Stimulated activated CD8-positive, alpha-beta memory T cell treated with anti-CD3 and anti-CD28 coated beads, Interleukin-2, amount 100 ng/mL, for 1 hour (primary cell): ENCODE data around the gene CAD.
A peak's percentile ranks its signal among the peaks of the same experiment; 100 is the strongest.

Source experiments
- DNase-seq, 2 donors: peaks; one replicate each; pipeline ENCODE4 v3.0.0-alpha.2; 2020; ENCODE audit warnings: low read depth in 2 of 2

The CAD gene

DNA sequence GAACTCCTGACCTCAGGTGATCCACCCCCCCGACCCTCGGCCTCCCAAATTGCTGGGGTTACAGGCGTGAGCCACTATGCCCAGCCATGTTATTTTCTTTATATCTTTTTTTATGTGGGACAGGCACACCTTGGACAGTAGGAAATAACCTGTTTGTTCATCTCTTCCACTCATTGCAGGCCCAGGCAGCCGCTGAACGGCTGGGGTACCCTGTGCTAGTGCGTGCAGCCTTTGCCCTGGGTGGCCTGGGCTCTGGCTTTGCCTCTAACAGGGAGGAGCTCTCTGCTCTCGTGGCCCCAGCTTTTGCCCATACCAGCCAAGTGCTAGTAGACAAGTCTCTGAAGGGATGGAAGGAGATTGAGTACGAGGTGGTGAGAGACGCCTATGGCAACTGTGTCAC is 8.4 kb downstream of the CAD start:
- no peak for DNase-seq

DNA sequence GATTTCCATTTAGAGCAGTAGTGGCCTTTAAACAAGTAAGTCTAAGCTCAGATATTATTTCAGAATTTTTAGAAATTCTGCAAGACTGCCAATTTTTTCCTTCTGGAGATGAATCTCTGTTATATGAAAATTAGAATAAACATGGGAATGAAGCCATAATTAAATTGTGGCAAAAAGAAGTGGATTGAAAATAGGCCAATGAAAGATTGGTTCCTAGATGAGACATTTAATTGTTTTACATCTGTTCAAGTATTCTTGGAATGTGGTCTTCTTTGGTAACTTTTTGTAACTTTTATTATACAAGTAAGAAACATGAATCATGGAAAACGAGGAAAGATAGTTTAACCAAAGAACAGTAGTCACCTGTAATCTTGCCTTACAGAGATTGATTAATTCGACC is 10.3 kb downstream of the CAD start:
- no peak for DNase-seq

DNA sequence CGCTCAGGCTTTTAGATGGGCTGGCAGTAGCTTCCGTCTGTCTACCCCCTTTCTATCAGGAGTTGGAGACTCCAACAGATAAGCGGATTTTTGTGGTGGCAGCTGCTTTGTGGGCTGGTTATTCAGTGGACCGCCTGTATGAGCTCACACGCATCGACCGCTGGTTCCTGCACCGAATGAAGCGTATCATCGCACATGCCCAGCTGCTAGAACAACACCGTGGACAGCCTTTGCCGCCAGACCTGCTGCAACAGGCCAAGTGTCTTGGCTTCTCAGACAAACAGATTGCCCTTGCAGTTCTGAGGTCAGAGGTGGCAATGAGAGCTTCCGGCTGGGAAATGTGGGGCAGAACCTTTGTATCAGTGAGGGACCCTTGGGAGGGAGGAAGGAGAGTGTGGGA is 14.8 kb downstream of the CAD start:
- DNase-seq = no peak

DNA sequence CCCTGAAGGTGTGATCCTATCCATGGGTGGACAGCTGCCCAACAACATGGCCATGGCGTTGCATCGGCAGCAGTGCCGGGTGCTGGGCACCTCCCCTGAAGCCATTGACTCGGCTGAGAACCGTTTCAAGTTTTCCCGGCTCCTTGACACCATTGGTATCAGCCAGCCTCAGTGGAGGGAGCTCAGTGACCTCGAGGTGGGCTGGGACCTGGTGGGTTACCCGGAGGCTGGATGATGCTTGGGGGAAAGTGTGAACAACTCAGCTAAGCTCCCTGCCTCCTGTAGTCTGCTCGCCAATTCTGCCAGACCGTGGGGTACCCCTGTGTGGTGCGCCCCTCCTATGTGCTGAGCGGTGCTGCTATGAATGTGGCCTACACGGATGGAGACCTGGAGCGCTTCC is 16.2 kb downstream of the CAD start:
- DNase-seq = no peak

DNA sequence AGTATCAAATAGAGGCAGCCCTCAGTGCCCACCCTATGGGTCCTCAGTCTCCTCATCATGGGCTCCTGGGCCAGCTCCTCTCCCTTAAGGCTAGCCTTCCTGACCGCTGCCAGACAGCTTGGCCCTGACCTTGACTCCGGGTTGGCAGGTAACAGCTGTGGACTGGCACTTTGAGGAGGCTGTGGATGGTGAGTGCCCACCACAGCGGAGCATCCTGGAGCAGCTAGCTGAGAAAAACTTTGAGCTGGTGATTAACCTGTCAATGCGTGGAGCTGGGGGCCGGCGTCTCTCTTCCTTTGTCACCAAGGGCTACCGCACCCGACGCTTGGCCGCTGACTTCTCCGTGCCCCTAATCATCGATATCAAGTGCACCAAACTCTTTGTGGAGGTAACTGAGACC is 19.0 kb downstream of the CAD start:
- DNase-seq = no peak

DNA sequence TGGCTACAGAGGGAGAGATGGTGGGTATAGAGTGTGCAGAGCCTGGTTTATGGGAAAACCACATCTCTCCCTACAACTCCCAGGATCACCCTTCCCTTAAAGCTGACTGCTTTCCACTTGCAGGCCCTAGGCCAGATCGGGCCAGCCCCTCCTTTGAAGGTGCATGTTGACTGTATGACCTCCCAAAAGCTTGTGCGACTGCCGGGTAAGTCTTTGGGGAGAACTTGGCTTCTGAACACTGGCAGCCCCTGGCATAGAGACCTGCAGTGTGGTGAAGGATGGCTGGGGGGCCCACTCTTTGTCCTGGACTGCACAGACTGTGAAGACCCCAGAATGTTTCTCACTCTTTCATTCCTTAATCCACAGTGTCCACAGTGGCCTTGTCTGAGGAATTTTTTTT is 19.5 kb downstream of the CAD start:
- DNase-seq = no peak

DNA sequence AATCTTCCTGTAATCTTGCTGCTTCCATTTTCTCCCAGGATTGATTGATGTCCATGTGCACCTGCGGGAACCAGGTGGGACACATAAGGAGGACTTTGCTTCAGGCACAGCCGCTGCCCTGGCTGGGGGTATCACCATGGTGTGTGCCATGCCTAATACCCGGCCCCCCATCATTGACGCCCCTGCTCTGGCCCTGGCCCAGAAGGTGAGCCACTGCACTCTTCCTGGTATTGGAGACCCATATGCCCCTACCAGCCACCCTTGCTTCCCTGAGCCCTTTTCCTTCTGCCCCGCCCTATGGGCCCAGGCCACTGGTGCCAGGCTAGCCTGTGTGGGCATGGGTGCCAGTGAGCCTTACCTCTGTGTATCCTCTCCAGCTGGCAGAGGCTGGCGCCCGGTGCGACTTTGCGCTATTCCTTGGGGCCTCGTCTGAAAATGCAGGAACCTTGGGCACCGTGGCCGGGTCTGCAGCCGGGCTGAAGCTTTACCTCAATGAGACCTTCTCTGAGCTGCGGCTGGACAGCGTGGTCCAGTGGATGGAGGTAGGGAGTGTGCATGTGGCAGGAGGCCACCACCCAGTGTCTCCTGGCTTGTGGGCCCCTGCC is 20.3 kb downstream of the CAD start:
- no peak for DNase-seq

DNA sequence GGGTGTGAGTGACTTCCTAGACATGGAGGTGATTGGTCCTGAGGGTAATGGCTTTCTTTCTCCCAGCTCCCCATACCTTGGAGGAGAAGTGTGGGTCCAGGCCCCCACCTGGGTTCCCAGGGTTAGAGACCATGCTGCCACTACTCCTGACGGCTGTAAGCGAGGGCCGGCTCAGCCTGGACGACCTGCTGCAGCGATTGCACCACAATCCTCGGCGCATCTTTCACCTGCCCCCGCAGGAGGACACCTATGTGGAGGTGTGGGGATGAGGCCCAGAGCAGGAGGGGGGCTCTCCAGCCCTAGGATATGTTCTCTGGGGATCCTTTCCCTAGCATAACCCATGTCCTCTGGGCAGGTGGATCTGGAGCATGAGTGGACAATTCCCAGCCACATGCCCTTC is 21.8 kb downstream of the CAD start:
- DNase-seq = no peak

DNA sequence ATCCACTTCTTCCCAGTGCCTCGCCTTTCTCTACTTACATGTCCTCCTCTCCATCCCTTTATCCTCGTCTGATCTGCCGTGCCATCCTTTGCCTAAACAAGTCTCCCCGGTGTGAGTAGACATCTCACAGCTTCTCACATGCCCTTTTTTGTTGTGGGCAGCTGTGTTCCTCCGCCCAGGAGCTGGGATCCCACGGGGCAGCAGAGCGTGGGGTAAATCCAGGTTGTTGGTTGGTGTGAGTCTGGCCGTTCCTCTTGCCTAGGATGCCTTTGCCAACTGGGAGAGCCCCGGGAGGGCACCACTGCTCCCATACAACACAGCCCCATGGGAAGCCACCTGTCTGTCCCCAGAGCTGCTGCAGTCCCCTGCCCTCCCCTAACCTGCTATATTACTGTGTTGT is 23.2 kb downstream of the CAD start:
- DNase-seq = no peak

DNA sequence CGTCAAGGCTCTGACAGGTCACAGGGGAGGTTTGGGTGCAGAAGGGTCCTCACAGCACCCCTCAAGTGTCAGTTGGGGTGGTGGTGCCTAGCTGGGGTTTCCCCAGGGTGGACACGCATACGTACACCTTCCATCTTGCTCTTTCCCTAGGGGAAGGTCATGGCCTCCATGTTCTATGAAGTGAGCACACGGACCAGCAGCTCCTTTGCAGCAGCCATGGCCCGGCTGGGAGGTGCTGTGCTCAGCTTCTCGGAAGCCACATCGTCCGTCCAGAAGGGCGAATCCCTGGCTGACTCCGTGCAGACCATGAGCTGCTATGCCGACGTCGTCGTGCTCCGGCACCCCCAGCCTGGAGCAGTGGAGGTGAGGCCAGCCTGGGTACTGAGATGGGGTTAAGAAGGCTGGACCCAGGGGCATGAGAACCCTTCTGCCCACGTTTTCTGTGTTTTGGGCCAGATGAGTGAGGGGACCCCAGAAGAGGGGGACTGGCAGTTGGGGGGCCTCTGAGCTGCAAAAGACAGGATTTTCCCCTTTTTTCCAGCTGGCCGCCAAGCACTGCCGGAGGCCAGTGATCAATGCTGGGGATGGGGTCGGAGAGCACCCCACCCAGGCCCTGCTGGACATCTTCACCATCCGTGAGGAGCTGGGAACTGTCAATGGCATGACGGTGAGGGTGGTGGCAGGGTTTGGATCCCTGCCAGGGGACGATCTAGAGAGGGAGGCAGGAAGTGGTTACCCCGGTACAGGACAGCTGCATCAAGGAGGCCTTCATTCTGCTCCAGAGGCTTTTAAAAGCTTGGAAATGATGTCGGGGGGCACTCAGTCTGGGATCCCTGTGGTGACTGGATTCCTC is 24.8 kb downstream of the CAD start:
- DNase-seq = no peak

DNA sequence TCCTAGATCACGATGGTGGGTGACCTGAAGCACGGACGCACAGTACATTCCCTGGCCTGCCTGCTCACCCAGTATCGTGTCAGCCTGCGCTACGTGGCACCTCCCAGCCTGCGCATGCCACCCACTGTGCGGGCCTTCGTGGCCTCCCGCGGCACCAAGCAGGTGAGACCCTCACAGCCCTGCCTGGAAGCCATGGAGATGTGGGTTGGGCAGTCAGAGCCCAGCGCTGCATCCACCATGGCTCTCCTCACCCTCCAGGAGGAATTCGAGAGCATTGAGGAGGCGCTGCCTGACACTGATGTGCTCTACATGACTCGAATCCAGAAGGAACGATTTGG is 25.4 kb downstream of the CAD start:
- no peak for DNase-seq

DNA sequence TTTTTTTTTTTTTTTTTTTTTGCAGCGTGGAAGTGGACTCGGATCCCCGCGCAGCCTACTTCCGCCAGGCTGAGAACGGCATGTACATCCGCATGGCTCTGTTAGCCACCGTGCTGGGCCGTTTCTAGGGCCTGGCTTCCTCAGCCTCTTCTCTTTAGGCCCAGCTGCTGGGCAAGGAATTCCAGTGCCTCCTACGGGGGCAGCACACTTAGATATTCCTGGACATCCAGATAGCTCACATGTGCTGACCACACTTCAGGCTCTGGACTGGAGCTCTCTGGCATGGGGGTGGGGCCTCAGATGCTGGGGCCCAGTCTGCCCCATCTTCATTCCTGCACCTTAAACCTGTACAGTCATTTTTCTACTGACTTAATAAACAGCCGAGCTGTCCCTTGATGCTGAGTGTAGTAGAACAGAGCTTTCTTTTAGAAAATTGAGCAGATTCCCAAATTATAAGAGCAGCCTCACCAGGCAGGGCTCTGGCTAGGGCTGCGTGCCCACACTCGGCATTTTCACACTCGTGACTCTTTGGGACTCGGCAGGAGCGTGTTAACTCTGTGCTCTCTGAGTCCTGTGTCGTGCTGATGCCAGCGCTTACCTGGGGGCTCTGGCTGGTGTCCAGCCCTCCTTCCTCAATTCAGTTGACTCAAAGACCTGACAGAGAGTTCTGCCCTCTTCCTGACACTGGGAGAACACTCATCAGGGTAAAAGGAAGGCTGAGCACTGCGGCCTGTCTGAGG is 26.4 kb downstream of the CAD start:
- DNase-seq = no peak

DNA sequence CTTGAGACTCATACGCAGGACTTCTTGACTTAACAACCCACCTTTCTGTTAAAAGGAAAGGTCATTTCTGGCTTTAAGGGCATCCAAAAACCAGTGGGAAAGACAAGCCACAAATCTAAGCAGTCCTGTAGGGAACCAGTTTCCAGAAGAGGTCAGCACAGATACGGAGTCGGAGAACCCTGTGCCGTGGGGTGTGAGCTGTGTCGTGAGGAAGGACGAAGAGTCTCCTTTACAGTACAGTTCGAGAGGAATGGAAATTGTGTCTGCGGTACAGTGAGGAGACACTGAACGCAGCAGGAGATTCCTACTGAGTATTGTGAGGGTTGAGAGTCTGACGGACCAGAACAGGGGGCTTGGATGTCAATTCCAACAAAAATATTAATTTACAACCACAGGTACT is 27.9 kb downstream of the CAD start:
- DNase-seq = no peak

DNA sequence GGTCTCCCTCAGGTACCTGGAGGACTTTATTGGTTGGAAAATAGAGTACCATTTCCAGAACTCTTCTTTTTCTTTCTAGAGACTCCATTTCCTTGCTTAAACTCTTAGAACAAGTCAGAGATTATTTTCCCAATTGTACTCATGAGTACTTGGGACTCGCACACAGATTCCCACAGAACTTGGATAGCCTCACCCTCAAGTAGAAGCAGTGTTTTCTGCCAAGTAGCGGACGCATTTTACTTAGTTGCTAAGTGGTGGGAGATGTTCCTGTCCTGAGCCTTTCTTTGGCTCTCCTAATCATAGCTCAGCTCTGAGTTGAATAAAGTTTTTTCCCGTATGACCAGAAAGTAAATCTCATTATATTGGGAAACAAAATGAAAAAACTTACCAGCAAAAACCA is 28.5 kb downstream of the CAD start:
- DNase-seq = no peak

DNA sequence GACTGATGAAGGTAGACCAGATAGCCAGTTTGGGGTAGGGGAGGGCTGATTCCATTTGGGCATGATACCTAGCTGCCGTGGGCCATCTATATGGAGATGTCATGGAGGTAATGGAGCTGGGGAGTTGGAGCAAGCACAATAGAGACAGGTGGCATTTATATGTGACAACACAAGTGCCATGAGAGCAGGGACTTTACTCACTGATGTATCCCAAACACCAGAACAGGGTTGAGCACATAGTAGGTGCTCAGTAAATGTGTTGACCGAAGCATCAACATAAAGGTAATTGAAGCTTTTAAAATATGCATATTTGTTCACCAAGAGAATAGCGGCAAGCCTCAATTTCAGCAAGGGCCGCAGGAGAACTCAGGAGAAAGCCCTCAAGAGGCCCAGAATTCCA is 30.7 kb downstream of the CAD start:
- no peak for DNase-seq

DNA sequence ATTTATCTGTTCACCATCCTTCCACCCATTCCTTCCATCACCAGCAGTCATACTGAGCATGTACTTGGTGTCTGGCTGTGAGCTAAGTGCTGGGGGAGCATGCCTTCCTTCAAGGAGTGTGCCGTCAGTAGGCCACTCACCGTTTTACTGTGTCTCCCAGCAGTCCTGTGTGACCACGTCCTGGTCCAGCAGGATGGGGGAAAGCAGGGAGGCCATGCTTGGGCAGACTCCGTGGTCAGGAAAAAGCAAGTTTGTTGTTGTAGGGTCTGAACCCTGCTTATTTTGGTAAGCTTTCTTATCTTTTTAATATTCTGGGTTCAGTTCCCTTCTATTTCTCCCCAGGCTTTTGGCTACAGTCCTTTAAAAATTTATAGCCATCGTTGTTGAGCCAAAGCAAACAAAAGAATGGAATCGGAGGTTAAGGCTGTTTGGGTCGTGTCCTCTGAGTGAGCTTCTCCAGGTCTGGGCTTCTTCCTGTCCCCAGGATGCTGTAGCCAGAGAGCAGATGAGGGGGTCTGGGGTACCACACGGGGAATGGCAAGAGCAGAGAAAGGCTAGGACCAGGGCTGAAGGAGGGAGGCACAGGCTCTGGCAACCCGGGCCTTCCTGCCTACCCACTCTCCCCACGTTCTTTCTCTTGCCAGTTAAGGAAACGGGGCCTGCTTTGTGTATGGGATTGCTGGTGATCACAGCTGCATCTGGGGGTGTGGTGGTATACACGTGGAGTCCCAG is 32.2 kb downstream of the CAD start:
- no peak for DNase-seq

DNA sequence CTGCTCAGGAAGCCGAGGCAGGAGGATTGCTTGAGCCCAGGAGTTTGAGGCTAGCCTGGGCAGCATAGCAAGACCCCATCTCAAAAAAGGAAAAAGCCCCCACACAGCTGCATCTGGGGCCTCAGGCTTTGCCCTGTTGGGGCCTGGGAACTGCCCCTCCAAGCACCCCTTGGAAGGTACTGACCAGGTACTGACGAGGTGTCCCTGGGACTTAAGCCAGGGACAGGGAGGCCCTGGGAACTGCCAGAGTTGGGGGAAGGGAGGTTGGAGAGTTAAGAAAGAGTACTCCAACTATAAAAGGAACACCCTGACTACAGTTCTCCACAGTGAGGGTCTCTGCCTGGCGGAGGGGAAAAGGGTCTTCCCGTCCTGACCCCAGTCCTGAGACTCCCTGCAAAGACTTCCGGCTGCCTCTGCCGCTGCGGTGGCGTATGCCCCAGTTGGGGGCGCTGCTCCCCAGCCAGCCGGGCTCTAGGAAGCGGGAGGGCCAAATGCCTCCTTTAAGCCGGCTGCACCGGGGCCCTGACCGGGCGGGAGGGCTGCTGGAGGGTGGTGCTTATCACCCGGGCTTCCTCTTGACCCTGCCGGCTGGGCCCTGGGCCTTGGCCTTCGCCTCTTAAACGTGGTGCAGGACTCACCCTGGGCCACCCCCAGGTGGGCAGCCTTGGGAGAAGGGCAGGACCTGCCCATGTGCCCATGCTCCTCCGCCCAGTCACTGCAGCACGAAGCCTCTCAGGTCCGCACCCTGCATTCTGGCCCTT is 32.9 kb downstream of the CAD start:
- DNase-seq = peak in 1 of 2 donors; percentile 8

DNA sequence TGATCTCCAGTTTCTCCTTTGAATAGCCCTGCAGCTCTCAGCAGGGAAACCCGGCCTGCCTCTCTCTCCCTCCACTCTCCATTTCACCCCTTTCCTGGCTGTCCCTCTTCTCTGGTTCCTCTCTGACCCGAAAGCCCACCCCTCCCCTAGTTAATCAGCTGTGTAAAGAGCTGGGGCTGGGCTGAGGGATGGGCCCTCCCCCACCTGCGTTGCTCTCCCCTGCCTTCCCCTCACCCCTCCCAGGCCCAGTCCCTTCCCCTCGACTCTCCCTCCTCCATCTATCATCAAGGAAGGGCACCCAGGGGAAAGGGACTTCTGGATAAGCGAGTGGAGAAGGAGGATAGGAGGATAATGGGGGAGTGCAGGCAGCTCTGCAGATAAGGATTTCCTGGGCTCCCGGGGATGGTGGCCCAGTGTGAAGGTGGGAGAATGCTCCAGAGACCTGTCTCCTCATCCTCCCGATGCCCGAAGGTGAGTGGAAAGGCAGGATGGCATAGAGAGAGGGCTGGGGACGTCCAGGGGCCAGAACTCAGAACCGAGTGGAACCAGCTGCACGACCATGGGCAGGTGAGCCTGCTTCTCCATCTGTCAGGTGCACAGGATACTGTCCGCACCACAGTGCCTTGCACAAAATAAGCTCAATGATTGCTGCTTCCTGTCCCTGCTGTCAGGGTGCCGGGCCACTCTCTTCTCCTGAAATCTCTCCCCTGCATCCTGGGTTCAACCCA is 33.6 kb downstream of the CAD start:
- DNase-seq = no peak

DNA sequence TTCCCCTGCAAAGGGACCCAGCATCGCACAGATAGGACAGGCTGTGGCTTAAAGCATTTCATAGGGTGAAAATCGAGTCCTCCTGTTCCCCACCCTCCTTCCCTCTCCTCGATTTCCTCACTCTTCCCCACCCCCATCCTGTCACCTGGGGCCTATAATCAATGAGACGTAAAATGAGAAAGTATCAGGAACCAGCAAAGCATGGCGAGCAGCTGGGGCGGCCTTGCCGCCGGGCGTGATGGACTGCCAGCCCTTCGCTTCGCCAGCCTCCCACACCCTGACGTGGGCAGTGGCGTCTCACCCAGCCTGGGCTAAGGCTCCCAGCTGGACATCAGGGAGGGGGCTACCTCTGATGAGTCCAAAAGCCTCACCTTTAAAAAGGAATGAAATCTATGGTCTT is 34.6 kb downstream of the CAD start:
- no peak for DNase-seq

DNA sequence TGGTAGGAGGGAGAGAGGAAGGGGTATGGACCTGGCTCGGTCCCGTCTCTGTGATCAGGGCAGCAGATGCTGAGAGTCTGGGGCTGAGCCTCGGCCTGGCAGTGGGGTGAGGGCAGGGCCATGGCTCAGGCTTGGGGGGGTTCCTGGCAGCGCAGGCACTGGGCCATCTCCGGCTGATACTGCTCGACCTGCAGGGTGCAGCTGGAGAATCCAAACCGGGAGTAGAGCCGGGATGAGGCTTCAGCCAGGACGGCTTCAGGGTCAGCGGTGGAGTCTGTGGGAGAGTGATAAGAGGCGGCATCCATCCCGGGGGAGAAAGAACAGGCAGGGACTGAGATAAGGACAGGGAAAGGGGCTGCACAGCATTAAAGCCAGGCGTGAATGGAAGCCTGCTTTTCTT is 38.0 kb downstream of the CAD start:
- no peak for DNase-seq

DNA sequence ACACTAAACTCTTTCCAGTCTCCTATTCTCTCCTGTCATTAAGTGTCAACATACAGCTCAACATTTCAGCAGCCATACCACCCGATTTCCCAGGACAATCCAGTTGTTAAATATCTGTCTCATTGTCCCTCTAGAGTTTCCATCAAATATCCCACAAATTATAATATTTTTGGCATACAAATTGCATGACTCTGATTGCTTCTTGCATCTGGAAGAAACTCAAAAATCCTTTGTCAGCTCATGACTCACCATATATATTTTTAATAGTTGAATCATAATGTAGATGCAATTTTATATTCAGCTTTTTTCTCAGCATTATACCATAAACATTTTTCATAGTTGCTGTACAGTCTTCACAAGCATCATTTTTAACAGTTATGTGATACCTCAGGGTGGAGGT is 38.5 kb downstream of the CAD start:
- DNase-seq = no peak
